HEK293 (cell line): ENCODE data around the gene GPR132.

ENCODE experiments used
- CTCF ChIA-PET: fragments of 350-600 bp; formaldehyde crosslinking; extraction: SDS; loops from one replicate; lab custom pipeline; 2021; ENCODE audit warnings: antibody characterized with exemption; lab: Yijun Ruan, JAX
- POLR2A ChIA-PET: fragments of 300-600 bp; formaldehyde crosslinking; extraction: SDS; loops from one replicate; lab custom pipeline; 2020; ENCODE audit warnings: antibody characterized with exemption, inconsistent platforms; lab: Yijun Ruan, JAX
- H3K27ac ChIP-seq: fragments of 200-500 bp; sonication (Bioruptor generic); 2 replicates; pipeline ENCODE4 v1.5.1; 2014; ENCODE audit warnings: low read depth, low read length, control low read depth, inconsistent platforms; ENCODE audit errors: extremely low read depth
- H3K36me3 ChIP-seq, 2 experiments: fragments of 200-500 bp in 1 of 2; sonication (Bioruptor generic) in 1 of 2; 1 replicate in 1 of 2; 2 replicates in 1 of 2; pipeline ENCODE4 v1.5.1; 2014 to 2017; ENCODE audit warnings: inconsistent platforms in 2 of 2, low read length in 2 of 2; ENCODE audit not compliant: control insufficient read depth in 2 of 2, insufficient read depth in 1 of 2
- H3K4me1 ChIP-seq: fragments of 200-500 bp; sonication (Bioruptor generic); 2 replicates; pipeline ENCODE4 v1.5.1; 2014; ENCODE audit warnings: mild to moderate bottlenecking, low read length, inconsistent platforms; ENCODE audit not compliant: control insufficient read depth, insufficient read depth
- H3K4me3 ChIP-seq: 2 replicates; pipeline ENCODE4 v1.5.1; 2011; ENCODE audit warnings: low read depth, mild to moderate bottlenecking, control low read depth, low read length, moderate library complexity
- H3K9me3 ChIP-seq: fragments of 200-500 bp; sonication (Bioruptor generic); 2 replicates; pipeline ENCODE4 v1.5.1; 2014; ENCODE audit warnings: low read depth, low read length, inconsistent platforms; ENCODE audit not compliant: control insufficient read depth, insufficient read depth
- GLIS2 ChIP-seq: fragments of 450-650 bp; formaldehyde crosslinking; IDR thresholded peaks from 2 replicates; pipeline ENCODE4 v1.5.1; 2016; ENCODE audit warnings: missing biosample characterization, missing genetic modification characterization
- HIC1 ChIP-seq: fragments of 450-650 bp; formaldehyde crosslinking; IDR thresholded peaks from 2 replicates; pipeline ENCODE4 v1.5.1; 2016; ENCODE audit warnings: missing biosample characterization, missing genetic modification characterization
- MEIS1 ChIP-seq: sonication (generic); formaldehyde crosslinking; IDR thresholded peaks from 2 replicates; pipeline ENCODE4 v1.8.1; 2022; ENCODE audit warnings: missing genetic modification reagents, mild to moderate bottlenecking, borderline replicate concordance
- PATZ1 ChIP-seq: fragments of 450-650 bp; formaldehyde crosslinking; IDR thresholded peaks from 2 replicates; pipeline ENCODE4 v1.5.1; 2016; ENCODE audit warnings: missing biosample characterization, missing genetic modification characterization
- REST ChIP-seq: fragments of 450-650 bp; formaldehyde crosslinking; IDR thresholded peaks from 2 replicates; pipeline ENCODE4 v1.5.1; 2016; ENCODE audit warnings: missing biosample characterization, missing genetic modification characterization
- SP7 ChIP-seq: fragments of 450-650 bp; formaldehyde crosslinking; IDR thresholded peaks from 2 replicates; pipeline ENCODE4 v1.5.1; 2016; ENCODE audit warnings: missing biosample characterization, missing genetic modification characterization
- ZBTB26 ChIP-seq: fragments of 450-650 bp; formaldehyde crosslinking; optimal IDR thresholded peaks from 2 replicates; pipeline ENCODE3; 2016; ENCODE audit warnings: missing biosample characterization, mild to moderate bottlenecking, missing genetic modification characterization
- ZBTB44 ChIP-seq: fragments of 450-650 bp; IDR thresholded peaks from 2 replicates; pipeline ENCODE4 v1.5.1; 2018; ENCODE audit warnings: missing biosample characterization, mild to moderate bottlenecking, missing genetic modification characterization
- ZEB2 ChIP-seq: fragments of 450-650 bp; formaldehyde crosslinking; IDR thresholded peaks from 2 replicates; pipeline ENCODE4 v1.5.1; 2016; ENCODE audit warnings: missing biosample characterization, missing genetic modification characterization
- ZFP69B ChIP-seq: fragments of 450-650 bp; formaldehyde crosslinking; IDR thresholded peaks from 2 replicates; pipeline ENCODE4 v1.5.1; 2016; ENCODE audit warnings: missing biosample characterization, missing genetic modification characterization
- ZNF138 ChIP-seq: fragments of 450-650 bp; formaldehyde crosslinking; IDR thresholded peaks from 2 replicates; pipeline ENCODE4 v1.5.1; 2016; ENCODE audit warnings: missing biosample characterization, missing genetic modification characterization, borderline replicate concordance
- ZNF140 ChIP-seq: fragments of 450-650 bp; formaldehyde crosslinking; IDR thresholded peaks from 2 replicates; pipeline ENCODE4 v1.5.1; 2016; ENCODE audit warnings: missing biosample characterization, missing genetic modification characterization
- ZNF16 ChIP-seq: fragments of 450-650 bp; formaldehyde crosslinking; IDR thresholded peaks from 2 replicates; pipeline ENCODE4 v1.5.1; 2016; ENCODE audit warnings: low read depth, missing biosample characterization, missing genetic modification characterization
- ZNF302 ChIP-seq: fragments of 450-650 bp; formaldehyde crosslinking; IDR thresholded peaks from 2 replicates; pipeline ENCODE4 v1.5.1; 2016; ENCODE audit warnings: missing biosample characterization, missing genetic modification characterization, low read depth
- ZNF335 ChIP-seq: fragments of 450-650 bp; formaldehyde crosslinking; conservative IDR thresholded peaks from 2 replicates; pipeline ENCODE4 v1.5.1; 2016; ENCODE audit warnings: missing biosample characterization, missing genetic modification characterization
- ZNF404 ChIP-seq: fragments of 450-650 bp; formaldehyde crosslinking; IDR thresholded peaks from 2 replicates; pipeline ENCODE4 v1.5.1; 2017; ENCODE audit warnings: missing biosample characterization, missing genetic modification characterization
- ZNF514 ChIP-seq: fragments of 450-650 bp; formaldehyde crosslinking; IDR thresholded peaks from 2 replicates; pipeline ENCODE4 v1.5.1; 2016; ENCODE audit warnings: missing biosample characterization, missing genetic modification characterization
- ZNF521 ChIP-seq: fragments of 450-650 bp; formaldehyde crosslinking; IDR thresholded peaks from 2 replicates; pipeline ENCODE4 v1.5.1; 2017; ENCODE audit warnings: missing biosample characterization, mild to moderate bottlenecking, missing genetic modification characterization
- ZNF629 ChIP-seq: fragments of 450-650 bp; formaldehyde crosslinking; IDR thresholded peaks from 2 replicates; pipeline ENCODE4 v1.5.1; 2017; ENCODE audit warnings: missing biosample characterization, missing genetic modification characterization
- ZNF639 ChIP-seq: fragments of 450-650 bp; formaldehyde crosslinking; IDR thresholded peaks from 2 replicates; pipeline ENCODE4 v1.5.1; 2016; ENCODE audit warnings: missing biosample characterization, missing genetic modification characterization
- ZNF664 ChIP-seq: fragments of 450-650 bp; formaldehyde crosslinking; IDR thresholded peaks from 2 replicates; pipeline ENCODE4 v1.5.1; 2016; ENCODE audit warnings: missing biosample characterization, missing genetic modification characterization
- ZNF785 ChIP-seq: fragments of 450-650 bp; formaldehyde crosslinking; IDR thresholded peaks from 2 replicates; pipeline ENCODE4 v1.5.1; 2016; ENCODE audit warnings: missing biosample characterization, missing genetic modification characterization

Gene GPR132

GRCh38 chr14:105050551-105050897 is 14.7 kb downstream of the GPR132 start (continued):
- TF ChIP-seq HIC1: no peak
- no peak for TF ChIP-seq SP7
- 0 out of 2 replicates have a peak, but pooled peaks have one; percentile 35 for TF ChIP-seq GLIS2 (tag by site-specific recombination)
- peak; percentile 34; the same call in 1 of the 2 replicates for TF ChIP-seq ZFP69B (tag by site-specific recombination)
- TF ChIP-seq ZNF335: peak; percentile 71
- no peak for TF ChIP-seq ZBTB26 (tag by site-specific recombination)
- no peak for TF ChIP-seq ZNF785 (tag by site-specific recombination)
- TF ChIP-seq ZBTB44 (tag by site-specific recombination): peak; percentile 63
- TF ChIP-seq ZNF514: no peak

- Histone ChIP-seq H3K27ac (no peak overlapping the region; the same call in 1 of the 2 replicates), H3K4me3 (no peak overlapping the region)
- POLR2A ChIA-PET: no interaction called here
- TF ChIP-seq MEIS1 (CRISPR knock-in tag) (no peak), ZNF629 (no peak), ZNF639 (tag by site-specific recombination) (no peak), ZNF16 (tag by site-specific recombination) (no peak), ZNF404 (tag by site-specific recombination) (no peak), ZNF302 (no peak), REST (tag by site-specific recombination) (no peak), ZEB2 (tag by site-specific recombination) (no peak), ZNF664 (tag by site-specific recombination) (no peak), PATZ1 (tag by site-specific recombination) (no peak), ZNF138 (no peak), ZNF521 (tag by site-specific recombination) (no peak), ZNF140 (tag by site-specific recombination) (no peak)
- TF ChIP-seq, all 188 proteins: peak for 0
- Histone ChIP-seq H3K36me3 (no peaks in the 10 kb centered on the region), H3K4me1 (peaks cover 2% of the 10 kb centered on the region; the same call in 1 of the 2 replicates), H3K9me3 (no peaks in the 10 kb centered on the region)
- CTCF ChIA-PET: interaction anchor here (0.7 to 0.9 kb wide), 2 partner anchors 74 to 456 kb away, joined by 3 to 4 read pairs; no protein-coding TSS in a partner anchor
Observed at GRCh38 chr14:105049753-105050550, 15.3 kb downstream of the GPR132 start.
